ENCODE measurements around the gene THUMPD1.

GRCh38 chr16:20711277-20711911, 30.2 kb downstream of the THUMPD1 start:
- TF ChIP-seq CTCF (IDR thresholded peaks at IDR 0.05) (no peak), POLR2A (IDR thresholded peaks at IDR 0.05) (no peak)

All from ovary (tissue), 3 donors.